ENCODE measurements around the gene CMC1.

GRCh38 chr3:28215407-28215806 lies 26.0 kb upstream of the CMC1 start:
- no peak for TF ChIP-seq CTCF (conservative IDR thresholded peaks at IDR 0.05)
- TF ChIP-seq ZFX (IDR thresholded peaks at IDR 0.05), result no peak
